ENCODE data around the gene PLB1.

- TF ChIP-seq, protein P1, sequence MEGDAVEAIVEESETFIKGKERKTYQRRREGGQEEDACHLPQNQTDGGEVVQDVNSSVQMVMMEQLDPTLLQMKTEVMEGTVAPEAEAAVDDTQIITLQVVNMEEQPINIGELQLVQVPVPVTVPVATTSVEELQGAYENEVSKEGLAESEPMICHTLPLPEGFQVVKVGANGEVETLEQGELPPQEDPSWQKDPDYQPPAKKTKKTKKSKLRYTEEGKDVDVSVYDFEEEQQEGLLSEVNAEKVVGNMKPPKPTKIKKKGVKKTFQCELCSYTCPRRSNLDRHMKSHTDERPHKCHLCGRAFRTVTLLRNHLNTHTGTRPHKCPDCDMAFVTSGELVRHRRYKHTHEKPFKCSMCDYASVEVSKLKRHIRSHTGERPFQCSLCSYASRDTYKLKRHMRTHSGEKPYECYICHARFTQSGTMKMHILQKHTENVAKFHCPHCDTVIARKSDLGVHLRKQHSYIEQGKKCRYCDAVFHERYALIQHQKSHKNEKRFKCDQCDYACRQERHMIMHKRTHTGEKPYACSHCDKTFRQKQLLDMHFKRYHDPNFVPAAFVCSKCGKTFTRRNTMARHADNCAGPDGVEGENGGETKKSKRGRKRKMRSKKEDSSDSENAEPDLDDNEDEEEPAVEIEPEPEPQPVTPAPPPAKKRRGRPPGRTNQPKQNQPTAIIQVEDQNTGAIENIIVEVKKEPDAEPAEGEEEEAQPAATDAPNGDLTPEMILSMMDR (conservative IDR thresholded peaks at IDR 0.05; ENCODE audit: low read depth, low read length) = no peak
- TF ChIP-seq EZH2phosphoT487 (IDR thresholded peaks at IDR 0.05; ENCODE audit: borderline replicate concordance, low read length) = no peak
These were observed 48.1 kb downstream of the PLB1 start for GRCh38 chr2:28544036-28544346.
